Astrocyte (in vitro differentiated cells and primary cell): Measurements from ENCODE around the gene PIAS3. TPM values are rescaled to one million over a fixed set of nuclear protein-coding genes. Genes with fewer than 3 reads are reported as not detected.

Source experiments
- DNase-seq: peaks from one replicate; pipeline ENCODE4 v3.0.0-alpha.2; 2010; ENCODE audit warnings: low read depth
- FAIRE-seq: peaks from 2 replicates; lab custom pipeline; 2011; peaks lifted over from hg19 to GRCh38; lab: Jason Lieb, UNC
- H2AFZ ChIP-seq: 2 replicates; pipeline ENCODE4 v1.6.0; 2012; ENCODE audit warnings: low read depth, low read length, inconsistent platforms
- H3K27ac ChIP-seq: 2 replicates; pipeline ENCODE4 v1.5.1; 2011; ENCODE audit warnings: low read depth, low read length, inconsistent platforms
- H3K27me3 ChIP-seq: 2 replicates; pipeline ENCODE4 v1.6.0; 2011; ENCODE audit warnings: low read length, inconsistent platforms; ENCODE audit not compliant: insufficient read depth
- H3K36me3 ChIP-seq: 2 replicates; pipeline ENCODE4 v1.5.1; 2011; ENCODE audit warnings: low read length, inconsistent platforms; ENCODE audit not compliant: insufficient read depth
- H3K4me1 ChIP-seq: 2 replicates; pipeline ENCODE4 v1.5.1; 2011; ENCODE audit warnings: low read length, inconsistent platforms; ENCODE audit not compliant: insufficient read depth
- H3K4me2 ChIP-seq: 2 replicates; pipeline ENCODE4 v1.6.0; 2012; ENCODE audit warnings: low read length, inconsistent platforms
- H3K4me3 ChIP-seq: 2 replicates; pipeline ENCODE4 v1.5.1; 2011; ENCODE audit warnings: low read depth, mild to moderate bottlenecking, low read length, inconsistent platforms; ENCODE audit not compliant: insufficient read depth
- H3K79me2 ChIP-seq: 2 replicates; pipeline ENCODE4 v1.6.0; 2012; ENCODE audit warnings: mild to moderate bottlenecking, low read length, inconsistent platforms; ENCODE audit not compliant: insufficient read depth
- H3K9ac ChIP-seq: 2 replicates; pipeline ENCODE4 v1.6.0; 2012; ENCODE audit warnings: mild to moderate bottlenecking, low read length, inconsistent platforms
- H3K9me3 ChIP-seq: 2 replicates; pipeline ENCODE4 v1.5.1; 2012; ENCODE audit warnings: low read depth, mild to moderate bottlenecking, low read length, inconsistent platforms; ENCODE audit not compliant: insufficient read depth
- H4K20me1 ChIP-seq: 2 replicates; pipeline ENCODE4 v1.6.0; 2012; ENCODE audit warnings: low read length, inconsistent platforms; ENCODE audit not compliant: insufficient read depth
- H3K27ac Mint-ChIP-seq: one replicate; pipeline ENCODE4 v1.8.0; 2021; ENCODE audit warnings: mild to moderate bottlenecking, mixed read lengths; ENCODE audit not compliant: unreplicated experiment
- H3K27me3 Mint-ChIP-seq: one replicate; pipeline ENCODE4 v1.8.0; 2021; ENCODE audit warnings: low read depth, mixed read lengths; ENCODE audit not compliant: unreplicated experiment
- H3K36me3 Mint-ChIP-seq: one replicate; pipeline ENCODE4 v1.8.0; 2021; ENCODE audit warnings: low read depth, mixed read lengths; ENCODE audit not compliant: unreplicated experiment
- H3K4me1 Mint-ChIP-seq: one replicate; pipeline ENCODE4 v1.8.0; 2021; ENCODE audit warnings: low read depth, mixed read lengths; ENCODE audit not compliant: unreplicated experiment
- H3K4me3 Mint-ChIP-seq: one replicate; pipeline ENCODE4 v1.8.0; 2021; ENCODE audit warnings: mild to moderate bottlenecking, moderate library complexity, mixed read lengths; ENCODE audit not compliant: unreplicated experiment
- H3K9me3 Mint-ChIP-seq: one replicate; pipeline ENCODE4 v1.8.0; 2021; ENCODE audit warnings: mild to moderate bottlenecking, mixed read lengths; ENCODE audit not compliant: unreplicated experiment
- CTCF ChIP-seq: IDR thresholded peaks from 2 replicates; pipeline ENCODE4 v1.5.1; 2011; ENCODE audit warnings: low read depth, mild to moderate bottlenecking, inconsistent platforms, low read length, moderate library complexity; ENCODE audit not compliant: insufficient read depth
- EZH2 ChIP-seq: IDR thresholded peaks from 2 replicates; pipeline ENCODE4 v1.6.1; 2012; ENCODE audit warnings: mild to moderate bottlenecking, low read length, inconsistent platforms; ENCODE audit not compliant: insufficient read depth
- total RNA-seq: library from RNA; stranded (reverse); gene quantifications from 2 replicates; pipeline ENCODE4 v1.2.1, GENCODE V29; 2021

The PIAS3 gene
- total RNA-seq, 1 donor from 2014 or later = 42.6 TPM

- FAIRE-seq = no peak
- Histone ChIP-seq H3K9ac (peak within 1 kb of the TSS; percentile 37), H2AFZ (peak within 1 kb of the TSS; percentile 91), H3K27me3 (no peaks in the 10 kb centered on the region), H4K20me1 (no peaks in the 10 kb centered on the region), H3K9me3 (no peaks in the 10 kb centered on the region), H3K4me3 (peak within 1 kb of the TSS; percentile 79), H3K4me1 (peaks cover 12% of the 10 kb centered on the region), H3K27ac (no peak within 1 kb of the TSS), H3K79me2 (no peaks in the 10 kb centered on the region), H3K36me3 (no peaks in the 10 kb centered on the region), H3K4me2 (peak within 1 kb of the TSS; percentile 90)
- peak within 1 kb of the TSS; percentile 81 for H3K4me3 Mint-ChIP-seq
- H3K27me3 Mint-ChIP-seq = peaks cover 22% of the 10 kb centered on the region
- no peak for TF ChIP-seq EZH2
- no peak for TF ChIP-seq CTCF
- DNase-seq = peak; percentile 12
- H3K36me3 Mint-ChIP-seq = peaks cover 3% of the 10 kb centered on the region
- H3K9me3 Mint-ChIP-seq = no peaks in the 10 kb centered on the region
- peaks cover 12% of the 10 kb centered on the region for H3K4me1 Mint-ChIP-seq
- H3K27ac Mint-ChIP-seq = no peak within 1 kb of the TSS
Observed at GRCh38 chr1:145885738-145886287, 26.9 kb upstream of the PIAS3 start, which contains the start of gene ANKRD35. Gene ANKRD35 (minus strand): TSS chr1:145885866. CDS start chr1:145885758, 108 bp downstream.

- Histone ChIP-seq H3K9ac (no peak overlapping the region), H3K36me3 (no peaks in the 10 kb centered on the region), H3K4me2 (peak overlapping the region; percentile 90), H3K9me3 (no peaks in the 10 kb centered on the region), H3K27ac (no peak overlapping the region), H3K27me3 (peaks cover 4% of the 10 kb centered on the region), H3K79me2 (no peaks in the 10 kb centered on the region), H2AFZ (no peak overlapping the region), H3K4me1 (peaks cover 9% of the 10 kb centered on the region), H4K20me1 (no peaks in the 10 kb centered on the region), H3K4me3 (no peak overlapping the region)
- no peaks in the 10 kb centered on the region for H3K36me3 Mint-ChIP-seq
- FAIRE-seq (no peak), DNase-seq (peak; percentile 20)
- H3K4me3 Mint-ChIP-seq = peak overlapping the region; percentile 80
- H3K27me3 Mint-ChIP-seq = peaks cover 26% of the 10 kb centered on the region
- TF ChIP-seq EZH2 (no peak), CTCF (no peak)
- H3K4me1 Mint-ChIP-seq = peaks cover 14% of the 10 kb centered on the region
- H3K27ac Mint-ChIP-seq = no peak overlapping the region
- no peaks in the 10 kb centered on the region for H3K9me3 Mint-ChIP-seq
Observed at GRCh38 chr1:145884675-145885074, 25.8 kb upstream of the PIAS3 start.

- no peaks in the 10 kb centered on the region for H3K36me3 Mint-ChIP-seq
- Histone ChIP-seq H4K20me1 (no peaks in the 10 kb centered on the region), H3K4me3 (no peak overlapping the region), H3K4me1 (peaks cover 5% of the 10 kb centered on the region), H3K27ac (no peak overlapping the region), H3K9ac (no peak overlapping the region), H3K9me3 (no peaks in the 10 kb centered on the region), H3K79me2 (no peaks in the 10 kb centered on the region), H3K36me3 (no peaks in the 10 kb centered on the region), H2AFZ (no peak overlapping the region), H3K4me2 (no peak overlapping the region), H3K27me3 (peaks cover 6% of the 10 kb centered on the region)
- peaks cover 33% of the 10 kb centered on the region for H3K27me3 Mint-ChIP-seq
- H3K27ac Mint-ChIP-seq = no peak overlapping the region
- no peak for DNase-seq
- FAIRE-seq = no peak
- no peak for TF ChIP-seq CTCF
- no peak for TF ChIP-seq EZH2
- no peak overlapping the region for H3K4me3 Mint-ChIP-seq
- H3K9me3 Mint-ChIP-seq = peaks cover 3% of the 10 kb centered on the region
- peaks cover 12% of the 10 kb centered on the region for H3K4me1 Mint-ChIP-seq
Observed at GRCh38 chr1:145879775-145880174, 20.9 kb upstream of the PIAS3 start.
